Hepatic stellate cell (primary cell): Measurements from ENCODE around the gene SLC31A1.
"Not testable (repeated sequence)": the region's sequence is repeated elsewhere in the genome, so short reads cannot be mapped to it uniquely, and the experiment has no call there.

Experiments
- DNase-seq: peaks from one replicate; pipeline ENCODE4 v3.0.0; 2011; ENCODE audit warnings: low spot score

The SLC31A1 gene

DNA sequence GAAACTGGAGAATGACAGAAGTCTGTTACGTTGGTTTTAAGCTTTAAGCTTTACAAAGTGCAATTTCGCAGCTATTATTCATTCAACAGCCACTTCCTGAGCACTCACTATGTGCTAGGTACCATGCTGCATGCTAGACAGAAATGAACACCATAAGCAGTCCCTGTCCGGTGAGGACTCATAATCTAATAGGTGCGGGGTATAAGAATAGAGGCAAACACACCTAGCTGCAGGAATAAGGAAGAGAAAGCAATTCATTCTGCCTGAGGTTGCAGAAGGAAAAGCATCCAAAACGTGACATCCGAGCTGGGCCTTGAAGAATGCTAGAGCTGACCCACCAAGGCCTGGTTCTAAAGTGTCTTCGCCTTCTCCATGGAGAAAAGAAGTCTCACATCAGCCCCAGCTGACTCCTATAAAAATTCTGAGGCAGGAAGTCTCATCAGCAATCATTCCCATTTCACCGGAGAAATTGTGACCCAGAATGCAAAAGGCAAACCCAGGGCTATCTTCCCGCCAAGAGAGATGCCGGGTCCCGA is 809 bp upstream of the SLC31A1 start:
- no peak for DNase-seq

DNA sequence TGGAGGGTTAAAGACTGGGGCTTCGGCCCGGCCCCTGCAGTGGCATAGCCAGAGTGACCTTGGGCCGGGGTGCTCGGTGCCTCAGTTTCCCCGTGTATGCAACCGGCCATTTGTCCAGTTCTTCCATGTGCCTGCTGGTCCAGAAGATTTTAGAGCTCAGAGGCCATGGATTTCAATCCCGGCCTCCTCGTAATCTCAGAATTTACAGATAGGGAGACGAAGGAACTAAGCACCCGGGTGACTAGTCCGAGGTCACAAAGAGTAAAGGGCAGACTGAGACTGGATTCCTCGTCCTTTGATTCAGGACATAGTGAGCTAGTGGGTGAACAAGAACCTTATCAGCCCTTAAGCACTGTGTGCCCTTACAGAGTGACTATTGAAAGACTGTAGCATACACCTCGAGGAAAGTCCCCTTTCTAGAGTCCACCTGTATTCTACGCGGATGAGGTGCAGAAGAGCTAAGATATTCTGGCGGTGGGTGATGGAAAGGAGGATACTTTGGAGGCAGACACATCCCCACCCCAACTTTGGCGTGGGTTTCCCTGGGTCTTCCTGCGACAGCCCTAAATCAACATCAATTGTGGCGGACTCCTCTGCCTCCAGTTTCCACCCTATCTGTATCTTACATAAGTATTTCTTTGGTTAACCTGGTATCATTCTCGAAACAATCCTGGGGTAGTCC is 597 bp downstream of the SLC31A1 start:
- DNase-seq, result no peak

DNA sequence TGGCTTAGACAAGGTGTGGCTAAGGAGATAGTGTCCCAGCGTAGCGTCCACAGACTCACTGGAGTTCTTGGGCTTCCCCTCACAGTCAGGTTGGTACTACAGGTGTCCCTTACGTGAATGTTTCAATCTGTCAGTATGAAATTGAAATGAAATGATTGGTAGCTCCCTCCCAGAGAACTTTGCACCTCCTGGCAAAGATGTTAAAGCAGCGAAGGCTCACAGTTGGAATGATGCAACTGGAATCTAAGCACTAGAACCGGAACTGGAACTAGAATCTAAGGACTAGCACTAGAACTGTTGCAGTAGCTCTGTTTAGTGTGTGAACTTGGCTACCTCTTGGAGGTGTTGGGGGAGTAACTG is 1.1 kb downstream of the SLC31A1 start:
- no peak for DNase-seq

DNA sequence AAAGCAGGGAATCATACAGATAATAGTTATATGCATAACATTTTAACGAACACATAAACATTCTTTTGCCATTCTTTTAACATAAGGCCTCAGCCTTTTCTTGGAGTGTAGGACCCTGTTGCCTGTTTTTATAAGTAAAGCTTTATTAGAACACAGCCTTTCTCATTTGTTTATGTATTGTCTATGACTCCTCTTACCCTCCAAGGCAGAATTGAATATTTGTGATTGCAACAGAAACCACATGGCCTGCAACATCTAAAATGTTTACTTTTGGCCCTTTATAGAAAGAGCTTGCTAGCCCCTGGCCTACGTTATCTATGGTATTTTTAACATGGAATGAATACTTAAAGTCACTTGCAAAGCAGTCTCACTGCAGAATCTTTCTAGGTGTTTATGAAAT is 2.6 kb downstream of the SLC31A1 start:
- peak; percentile 26 for DNase-seq

DNA sequence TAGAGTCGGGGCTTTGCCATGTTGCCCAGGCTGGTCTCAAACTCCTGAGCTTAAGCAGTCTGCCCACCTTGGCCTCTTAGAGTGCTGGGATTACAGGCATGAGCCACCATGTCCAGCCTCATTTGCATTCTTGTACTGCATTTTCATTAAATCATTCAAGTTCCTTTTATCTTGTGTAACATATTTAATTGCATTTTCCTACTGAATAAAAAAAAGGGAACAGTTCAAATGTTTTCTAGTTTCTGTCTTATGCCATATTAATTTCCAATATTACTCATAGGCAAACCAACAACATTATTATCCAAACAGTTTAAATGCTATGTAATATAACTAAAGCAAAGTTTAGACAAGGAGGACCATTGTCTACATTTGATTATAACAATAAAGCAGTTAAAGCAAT is 6.1 kb downstream of the SLC31A1 start:
- no peak for DNase-seq

DNA sequence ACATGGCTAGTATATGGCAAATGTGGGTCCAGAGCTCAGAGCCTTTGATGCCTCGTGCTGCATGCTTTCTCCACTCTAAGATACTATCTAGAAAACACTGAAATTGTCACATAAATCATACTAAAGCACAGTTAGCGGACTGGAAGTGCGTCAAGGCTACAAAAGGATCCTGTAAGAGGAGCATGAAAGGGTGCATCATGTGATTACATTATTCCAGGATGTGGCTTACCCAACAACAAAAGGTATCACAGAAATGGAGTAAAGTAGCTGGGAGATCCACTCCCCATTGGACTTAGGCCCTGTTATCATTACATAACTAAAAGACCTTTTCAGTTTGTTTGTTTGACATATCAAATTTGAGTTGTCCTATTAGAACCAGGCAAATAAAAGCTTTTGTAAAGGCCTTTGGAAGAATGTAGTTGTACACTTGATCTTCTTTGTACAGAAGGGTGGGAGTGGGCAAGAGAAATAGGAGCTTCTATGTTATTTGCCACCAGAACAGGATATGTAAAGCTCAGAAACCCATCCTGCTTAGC is 6.9 kb downstream of the SLC31A1 start:
- DNase-seq, result no peak

DNA sequence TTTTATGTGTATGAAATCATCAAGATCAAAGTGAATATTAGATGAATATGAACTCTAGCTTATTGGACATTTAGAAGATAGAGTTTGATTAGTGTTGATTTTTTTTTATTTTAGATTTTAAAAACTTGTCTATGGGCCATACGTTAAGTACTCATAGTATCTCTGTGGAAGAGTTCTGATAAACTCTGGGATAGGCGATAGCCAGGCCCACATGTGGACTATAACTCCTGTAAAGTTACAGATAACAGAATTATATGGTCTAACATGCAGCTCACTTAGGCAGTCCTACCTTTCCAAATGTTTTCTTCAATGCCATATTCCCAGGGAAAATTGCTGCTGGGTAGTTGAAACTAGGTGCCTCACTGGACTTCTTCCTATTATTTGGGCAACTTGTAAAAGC is 10.4 kb downstream of the SLC31A1 start:
- DNase-seq, result no peak

DNA sequence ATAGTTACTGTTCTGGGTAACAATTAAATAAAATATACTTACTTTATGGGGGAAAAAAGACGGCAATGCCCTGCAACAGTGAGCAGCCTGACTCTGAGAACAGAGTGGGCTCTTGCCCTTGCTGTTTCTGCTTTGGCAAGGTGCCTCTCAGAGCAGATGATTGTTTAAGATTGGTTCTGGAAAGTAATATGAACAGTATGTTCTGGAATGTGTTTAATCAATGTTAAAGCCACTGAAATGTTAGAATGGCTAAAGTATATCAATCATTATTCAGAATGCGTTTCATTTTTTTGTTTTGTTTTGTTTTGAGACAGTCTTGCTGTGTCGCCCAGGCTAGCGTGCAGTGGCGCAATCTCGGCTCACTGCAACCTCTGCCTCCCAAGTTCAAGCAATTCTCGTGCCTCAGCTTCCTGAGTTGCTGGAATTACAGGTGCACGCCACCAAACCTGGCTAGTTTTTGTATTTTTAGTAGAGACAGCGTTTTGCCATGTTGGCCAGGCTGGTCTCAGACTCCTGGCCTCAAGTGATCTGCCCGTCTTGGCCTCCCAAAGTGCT is 14.4 kb downstream of the SLC31A1 start:
- DNase-seq, result not testable (repeated sequence)

DNA sequence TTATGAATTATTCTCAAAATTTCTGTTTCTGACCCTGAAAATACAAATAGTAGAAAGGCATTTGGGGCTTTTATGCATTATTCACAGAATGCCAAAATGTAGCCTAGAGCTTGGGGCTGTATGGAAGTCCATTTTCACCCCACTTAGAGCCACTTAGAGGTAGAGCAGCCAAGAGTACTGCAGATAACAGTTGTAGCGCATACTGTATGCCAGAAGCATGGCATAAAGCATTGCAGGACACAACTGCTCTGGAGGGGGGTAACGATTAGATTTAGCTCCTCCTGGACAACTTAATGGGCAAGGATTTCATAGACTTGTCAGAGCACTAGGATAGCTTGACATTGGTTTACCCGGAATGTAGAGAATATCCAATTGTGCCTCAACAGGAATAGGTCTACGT is 15.7 kb downstream of the SLC31A1 start:
- DNase-seq, result no peak

DNA sequence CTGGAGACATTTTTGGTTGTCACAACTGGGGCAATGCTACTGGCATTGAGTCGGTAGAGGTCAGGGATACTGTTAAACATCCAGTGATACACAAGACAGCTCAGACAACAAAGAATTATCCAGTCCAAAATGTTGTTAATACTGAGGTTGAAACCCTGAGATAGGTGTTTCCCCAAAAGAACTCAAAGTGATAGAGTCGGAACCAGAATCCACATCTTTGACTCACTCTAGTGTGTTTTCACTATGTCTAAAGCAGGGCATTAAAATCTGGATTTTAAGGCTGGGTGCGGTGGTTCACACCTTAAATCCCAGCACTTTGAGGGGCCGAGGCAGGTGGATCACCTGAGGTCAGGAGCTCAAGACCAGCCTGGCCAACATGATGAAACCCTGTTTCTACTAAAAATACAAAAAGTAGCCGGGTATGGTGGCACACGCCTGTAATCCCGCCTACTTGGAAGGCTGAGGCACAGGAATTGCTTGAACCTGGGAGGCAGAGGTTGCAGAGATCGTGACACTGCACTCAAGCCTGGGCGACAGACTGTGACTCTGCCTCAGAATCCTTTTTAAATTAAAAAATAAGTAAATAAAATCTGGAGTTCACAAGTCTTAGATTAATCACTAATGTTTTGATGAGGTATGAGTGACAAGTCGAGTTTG is 17.0 kb downstream of the SLC31A1 start:
- DNase-seq, result no peak

DNA sequence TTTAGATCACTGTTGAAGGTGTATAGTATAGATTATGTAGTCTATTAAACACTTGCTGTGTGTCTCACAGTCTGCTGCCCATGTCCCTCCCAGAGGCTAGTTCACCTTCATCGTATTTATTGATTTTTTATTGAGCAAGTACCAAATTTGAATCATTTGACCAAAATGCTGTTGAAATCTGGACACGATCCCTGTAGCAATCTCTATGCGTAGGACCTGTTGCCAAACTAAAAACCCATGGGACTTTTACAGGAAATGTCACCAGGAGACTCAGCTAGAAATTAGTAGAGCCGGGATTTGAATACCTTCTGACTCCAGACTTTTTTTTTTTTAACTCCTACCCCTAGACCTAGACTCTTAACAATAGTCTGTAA is 17.5 kb downstream of the SLC31A1 start:
- no peak for DNase-seq

DNA sequence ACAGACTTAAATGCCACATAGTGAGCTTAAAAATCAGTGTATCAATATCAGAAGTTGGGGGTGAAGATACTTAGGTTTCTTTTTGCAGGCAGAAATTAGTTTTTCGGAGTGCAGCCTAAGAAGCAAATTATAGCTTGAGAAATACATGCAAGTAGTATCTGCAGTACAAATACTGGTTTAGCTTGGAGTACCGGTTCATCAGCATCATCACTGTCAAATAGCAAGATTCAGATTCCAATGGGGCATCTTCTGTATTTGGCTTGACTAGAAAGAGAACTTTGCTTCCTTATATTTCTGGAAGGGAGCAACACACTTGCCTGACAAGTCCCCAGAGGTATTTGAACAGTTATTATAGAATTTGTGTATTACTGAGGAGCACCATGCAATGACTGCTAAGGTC is 19.8 kb downstream of the SLC31A1 start:
- DNase-seq, result no peak

DNA sequence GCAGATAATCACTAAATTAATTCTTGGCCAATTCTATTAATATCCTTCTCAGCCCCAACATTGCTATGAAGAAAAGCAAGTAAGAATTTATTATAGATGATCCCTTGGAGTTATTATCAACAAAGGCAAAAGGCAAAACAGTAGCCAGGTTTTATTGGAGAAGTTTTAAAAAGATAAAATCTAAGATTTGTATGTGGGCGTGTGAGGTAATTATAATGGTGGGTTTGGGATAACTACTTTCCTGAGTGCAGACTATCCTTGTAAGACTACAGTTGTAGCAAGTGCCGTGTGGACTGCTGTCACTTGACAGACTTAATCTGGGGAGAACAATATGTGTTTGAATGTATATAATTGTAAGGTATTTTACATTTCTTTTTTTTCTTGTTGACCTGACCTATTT is 23.2 kb downstream of the SLC31A1 start:
- DNase-seq, result no peak

DNA sequence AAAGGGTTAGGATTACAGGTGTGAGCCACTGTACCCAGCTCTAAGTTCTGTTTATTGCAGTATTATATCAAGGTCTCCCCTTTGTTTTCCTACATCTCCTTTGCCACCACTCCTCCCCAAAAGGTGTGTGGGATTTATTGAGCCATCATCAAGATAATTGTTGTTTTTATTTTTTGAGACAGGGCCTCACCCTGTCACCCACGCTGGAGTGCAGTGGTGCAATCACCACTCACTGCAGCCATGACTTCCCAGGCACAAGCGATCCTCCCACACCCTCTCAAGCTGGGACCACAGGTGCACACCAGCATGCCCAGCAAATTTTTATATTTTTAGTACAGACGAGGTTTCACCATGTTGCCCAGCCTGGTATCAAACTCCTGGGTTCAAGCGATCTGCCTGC is 24.6 kb downstream of the SLC31A1 start:
- no peak for DNase-seq

DNA sequence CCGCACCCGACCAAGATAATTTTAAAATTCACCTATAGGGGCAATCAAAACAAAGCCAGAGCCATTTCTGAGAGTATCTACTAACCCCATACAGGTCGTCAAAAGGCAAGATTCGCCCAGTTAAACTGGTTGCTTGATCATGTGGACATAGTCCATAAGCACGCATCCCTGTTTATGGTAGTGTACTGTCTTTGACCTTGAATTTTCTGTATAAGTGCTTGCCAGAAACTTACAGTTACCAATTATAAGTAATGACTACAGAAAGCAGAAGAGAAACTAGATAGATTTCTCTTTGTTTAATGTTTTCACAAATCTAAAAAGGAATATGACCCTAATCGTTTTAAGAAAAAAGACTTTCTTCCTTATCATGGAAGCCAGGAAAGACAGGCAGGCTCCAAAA is 25.6 kb downstream of the SLC31A1 start:
- DNase-seq, result no peak

DNA sequence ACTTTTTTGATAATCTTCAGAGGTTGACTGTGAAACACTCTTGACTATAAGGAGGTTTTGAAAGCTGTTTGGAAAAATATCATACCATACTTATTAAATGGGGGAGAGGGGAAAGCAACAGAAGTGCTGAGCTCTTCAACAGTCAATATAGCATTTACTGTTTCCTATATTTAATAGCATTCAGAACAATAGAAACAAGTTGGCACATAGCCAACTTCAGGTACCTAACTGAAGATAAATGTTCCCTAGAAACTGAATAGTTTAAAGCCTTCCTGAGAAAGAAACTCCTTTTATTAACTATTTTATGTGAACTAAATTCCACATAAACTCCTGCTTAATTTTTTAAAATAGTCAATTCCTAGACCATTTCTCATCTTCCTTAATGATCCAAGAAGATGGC is 26.3 kb downstream of the SLC31A1 start:
- no peak for DNase-seq

DNA sequence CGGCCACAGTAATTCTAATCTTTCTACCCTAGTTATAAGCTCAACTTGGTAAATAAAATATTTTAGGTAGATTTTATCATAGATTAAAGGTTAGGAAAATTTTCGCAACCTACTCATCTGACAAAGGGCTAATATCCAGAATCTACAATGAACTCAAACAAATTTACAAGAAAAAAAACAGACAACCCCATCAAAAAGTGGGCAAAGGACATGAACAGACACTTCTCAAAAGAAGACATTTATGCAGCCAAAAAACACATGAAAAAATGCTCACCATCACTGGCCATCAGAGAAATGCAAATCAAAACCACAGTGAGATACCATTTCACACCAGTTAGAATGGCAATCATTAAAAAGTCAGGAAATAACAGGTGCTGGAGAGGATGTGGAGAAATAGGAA is 28.3 kb downstream of the SLC31A1 start:
- DNase-seq, result not testable (repeated sequence)

DNA sequence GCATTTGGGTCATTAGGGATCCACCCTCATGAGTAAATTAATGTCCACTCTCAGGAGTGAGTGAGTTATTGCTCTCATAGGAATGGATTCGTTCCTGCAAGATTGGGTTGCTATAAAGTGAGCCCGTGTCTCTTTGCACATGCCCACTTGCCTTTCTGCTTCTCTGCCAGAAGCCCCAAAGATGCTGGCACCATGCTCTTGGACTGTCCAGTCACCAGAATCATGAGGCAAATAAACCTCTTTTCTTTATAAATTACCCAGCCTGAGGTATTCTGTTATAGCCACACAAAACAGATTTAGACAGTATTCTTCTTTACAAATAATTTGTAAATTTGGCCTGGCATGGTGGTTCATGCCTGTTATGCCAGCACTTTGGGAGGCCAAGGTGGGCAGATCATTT is 29.5 kb downstream of the SLC31A1 start:
- no peak for DNase-seq

DNA sequence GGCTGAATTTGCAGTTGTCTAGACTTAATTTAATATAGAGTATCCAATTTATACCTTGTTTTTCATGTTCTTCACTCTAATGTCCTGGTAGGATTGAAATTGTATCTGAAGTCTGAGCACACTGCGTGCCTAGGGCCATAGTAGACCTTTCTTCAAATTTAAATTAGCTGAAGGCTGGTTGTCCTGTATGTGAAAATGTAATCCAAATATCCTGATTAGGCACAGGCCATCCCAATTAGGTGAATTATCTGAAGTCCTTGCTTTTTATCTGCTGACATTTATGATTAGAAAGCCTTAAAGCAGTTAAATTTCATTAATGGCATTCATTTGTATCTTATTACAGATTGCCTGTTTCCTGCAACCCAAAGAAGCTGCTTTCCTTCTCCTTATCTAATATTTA is 33.6 kb downstream of the SLC31A1 start:
- DNase-seq, result no peak

DNA sequence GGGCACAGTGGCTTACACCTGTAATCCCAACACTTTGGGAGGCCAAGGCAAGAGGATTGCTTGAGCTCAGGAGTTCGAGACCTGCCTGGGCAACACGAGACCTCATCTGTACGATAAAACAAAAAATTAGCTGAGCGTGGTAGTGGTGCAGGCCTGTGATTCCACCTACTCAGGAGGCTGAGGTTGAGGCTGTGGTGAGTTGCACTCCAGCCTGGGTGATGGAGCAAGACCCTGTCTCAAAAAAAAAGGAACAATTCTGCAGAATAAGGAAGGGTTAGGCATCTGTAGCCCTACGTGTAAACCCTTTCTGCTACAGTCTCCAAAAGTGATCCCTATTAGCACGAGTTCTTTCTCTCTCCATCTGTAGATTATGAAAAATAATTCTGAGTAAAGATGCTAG is 34.1 kb downstream of the SLC31A1 start:
- no peak for DNase-seq

DNA sequence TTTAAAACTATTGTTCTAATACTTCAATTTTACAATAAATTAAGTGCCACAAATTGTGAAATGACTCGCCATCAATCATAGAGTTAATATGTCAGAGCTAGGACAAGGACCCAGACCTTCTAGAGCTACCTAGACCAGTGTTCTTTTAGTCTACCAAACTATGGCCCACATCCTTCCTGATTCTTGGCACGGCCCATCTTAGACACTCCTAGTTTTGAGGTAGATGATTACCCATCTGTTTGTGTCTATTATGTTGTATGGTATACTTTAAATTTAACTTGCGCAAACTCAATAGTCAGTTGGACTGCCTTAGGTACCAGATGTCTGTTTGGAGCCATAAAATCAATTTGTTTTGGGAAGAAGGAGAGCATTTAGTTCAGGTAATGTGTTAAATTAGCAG is 36.5 kb downstream of the SLC31A1 start:
- no peak for DNase-seq

DNA sequence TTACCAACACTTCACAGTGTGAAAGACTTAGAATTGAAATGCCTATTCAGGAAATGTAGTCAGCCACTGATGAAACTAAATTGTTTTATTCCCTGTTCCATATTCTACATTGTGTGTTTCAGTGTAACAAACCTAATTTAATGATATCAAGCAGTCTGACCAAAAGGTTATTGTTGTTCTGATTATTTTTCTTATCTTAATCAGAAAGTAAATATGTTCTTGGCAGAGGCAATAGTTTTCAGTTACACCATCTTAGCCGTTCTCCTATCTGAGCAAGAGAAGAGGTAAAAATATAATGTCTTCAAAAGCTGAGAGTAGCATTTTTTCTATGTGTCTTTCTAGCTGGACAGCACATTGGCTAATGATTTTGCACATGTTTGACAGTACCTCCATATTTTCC is 36.9 kb downstream of the SLC31A1 start:
- no peak for DNase-seq

DNA sequence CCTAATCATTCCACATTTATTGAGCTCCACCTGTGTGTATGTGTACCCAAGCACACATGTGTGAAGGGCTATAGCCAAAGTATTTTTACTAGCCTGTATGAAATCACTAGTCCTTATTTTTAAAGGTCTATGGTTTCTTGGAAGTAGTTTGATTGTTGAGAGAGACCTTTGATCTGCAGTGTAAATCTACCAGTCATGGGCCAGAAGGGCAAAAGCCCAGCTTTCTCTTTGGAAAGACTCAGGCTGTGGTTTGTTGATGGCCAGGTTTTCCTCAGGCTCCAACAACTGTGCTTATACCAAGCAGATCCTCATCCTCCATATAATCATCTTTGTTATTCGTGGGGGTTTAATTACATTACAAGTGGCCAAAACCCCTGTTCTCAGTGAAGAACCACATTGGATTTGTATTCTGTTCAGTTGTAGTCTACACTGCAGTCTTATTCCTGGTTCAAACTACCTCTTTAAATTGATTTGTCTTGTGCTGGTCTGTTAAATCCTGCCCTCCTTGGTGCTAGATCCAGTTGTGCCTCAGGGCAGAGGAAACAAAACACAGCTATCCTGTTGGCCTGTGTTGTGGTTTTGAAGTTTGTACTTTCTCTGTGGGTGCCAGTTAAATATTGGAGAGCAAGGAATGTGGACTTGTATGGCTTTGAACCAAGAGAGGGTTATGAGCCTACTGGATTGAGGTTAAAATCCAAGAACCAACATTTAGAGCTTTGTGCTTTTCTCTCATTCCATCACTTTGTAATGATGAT is 40.8 kb downstream of the SLC31A1 start:
- no peak for DNase-seq
